Measurements from ENCODE around the gene SLC4A5.
"Not testable (repeated sequence)": the region's sequence is repeated elsewhere in the genome, so short reads cannot be mapped to it uniquely, and the experiment has no call there.

DNA sequence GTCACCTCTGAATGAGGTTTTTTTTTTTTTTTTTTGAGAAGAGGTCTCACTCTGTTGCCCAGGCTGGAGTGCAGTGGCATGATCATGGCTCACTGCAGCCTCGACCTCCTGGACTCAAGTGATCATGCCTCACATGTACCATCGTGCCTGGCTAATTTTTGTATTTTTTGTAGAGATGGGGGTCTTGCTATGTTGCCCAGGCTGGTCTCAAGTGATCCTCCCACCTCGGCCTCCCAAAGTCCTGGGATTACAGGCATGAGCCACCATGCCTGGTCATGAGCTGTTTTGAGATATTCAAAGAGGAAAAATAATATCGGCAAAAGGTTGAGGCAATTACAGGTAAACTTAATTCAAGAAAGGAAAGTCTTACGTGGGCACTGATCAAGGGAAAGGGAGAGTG is 113.4 kb downstream of the SLC4A5 start:
- TF ChIP-seq, protein P1, sequence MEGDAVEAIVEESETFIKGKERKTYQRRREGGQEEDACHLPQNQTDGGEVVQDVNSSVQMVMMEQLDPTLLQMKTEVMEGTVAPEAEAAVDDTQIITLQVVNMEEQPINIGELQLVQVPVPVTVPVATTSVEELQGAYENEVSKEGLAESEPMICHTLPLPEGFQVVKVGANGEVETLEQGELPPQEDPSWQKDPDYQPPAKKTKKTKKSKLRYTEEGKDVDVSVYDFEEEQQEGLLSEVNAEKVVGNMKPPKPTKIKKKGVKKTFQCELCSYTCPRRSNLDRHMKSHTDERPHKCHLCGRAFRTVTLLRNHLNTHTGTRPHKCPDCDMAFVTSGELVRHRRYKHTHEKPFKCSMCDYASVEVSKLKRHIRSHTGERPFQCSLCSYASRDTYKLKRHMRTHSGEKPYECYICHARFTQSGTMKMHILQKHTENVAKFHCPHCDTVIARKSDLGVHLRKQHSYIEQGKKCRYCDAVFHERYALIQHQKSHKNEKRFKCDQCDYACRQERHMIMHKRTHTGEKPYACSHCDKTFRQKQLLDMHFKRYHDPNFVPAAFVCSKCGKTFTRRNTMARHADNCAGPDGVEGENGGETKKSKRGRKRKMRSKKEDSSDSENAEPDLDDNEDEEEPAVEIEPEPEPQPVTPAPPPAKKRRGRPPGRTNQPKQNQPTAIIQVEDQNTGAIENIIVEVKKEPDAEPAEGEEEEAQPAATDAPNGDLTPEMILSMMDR (conservative IDR thresholded peaks at IDR 0.05) = not testable (repeated sequence)
- not testable (repeated sequence) for TF ChIP-seq EZH2 (IDR thresholded peaks at IDR 0.05; ENCODE audit: low read depth)
